GM18868 (cell line): ENCODE data around the gene UBASH3A.
A peak's percentile ranks its signal among the peaks of the same experiment; 100 is the strongest.

Source experiments
- ATAC-seq: cut with Tn5 transposase; IDR thresholded peaks from one replicate; pipeline ENCODE4 v1.9.1; 2021; ENCODE audit warnings: mild to moderate bottlenecking, moderate library complexity; ENCODE audit not compliant: unreplicated experiment

The UBASH3A gene

DNA sequence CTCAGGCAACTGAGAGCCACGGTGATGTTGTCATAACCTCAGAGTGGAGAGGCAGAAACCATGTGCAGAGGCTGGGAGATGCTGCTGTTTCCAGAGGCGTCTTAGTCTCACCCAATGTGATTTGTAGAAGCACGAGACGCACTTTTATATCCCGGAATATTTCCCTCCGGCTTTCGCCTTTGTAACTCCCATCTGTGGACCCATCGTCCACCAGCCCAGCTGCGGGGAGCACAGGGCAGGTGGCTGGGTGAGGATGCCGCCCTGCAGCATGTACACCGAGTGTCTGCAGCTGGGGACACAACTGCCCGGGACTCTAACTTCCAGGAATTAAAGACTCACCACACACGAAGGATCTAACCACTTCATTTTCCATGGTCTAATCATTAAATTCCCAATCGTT lies 43.5 kb downstream of the UBASH3A start:
- ATAC-seq, result no peak

- no peak for ATAC-seq
Observed at GRCh38 chr21:42447732-42448131, 44.0 kb downstream of the UBASH3A start.

DNA sequence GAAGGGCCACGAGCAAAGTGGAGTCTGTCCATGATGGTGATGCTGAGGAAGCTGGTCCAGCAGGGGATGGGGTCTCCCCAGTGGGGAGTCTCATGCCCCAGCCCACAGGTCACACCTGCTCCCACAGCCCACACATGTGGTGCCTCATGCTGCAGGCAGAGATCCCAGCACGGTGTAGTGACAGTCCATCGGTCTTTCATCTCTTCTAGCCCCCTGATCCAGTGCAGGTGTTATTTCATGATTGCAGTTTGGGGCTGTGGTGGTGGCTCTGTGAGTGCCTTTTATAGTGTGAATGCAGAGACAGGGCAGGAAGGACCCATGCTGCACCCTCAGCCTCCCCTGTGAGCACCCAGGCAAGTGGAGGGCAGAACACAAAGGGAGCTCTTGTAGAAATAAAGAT lies 45.0 kb downstream of the UBASH3A start:
- no peak for ATAC-seq

DNA sequence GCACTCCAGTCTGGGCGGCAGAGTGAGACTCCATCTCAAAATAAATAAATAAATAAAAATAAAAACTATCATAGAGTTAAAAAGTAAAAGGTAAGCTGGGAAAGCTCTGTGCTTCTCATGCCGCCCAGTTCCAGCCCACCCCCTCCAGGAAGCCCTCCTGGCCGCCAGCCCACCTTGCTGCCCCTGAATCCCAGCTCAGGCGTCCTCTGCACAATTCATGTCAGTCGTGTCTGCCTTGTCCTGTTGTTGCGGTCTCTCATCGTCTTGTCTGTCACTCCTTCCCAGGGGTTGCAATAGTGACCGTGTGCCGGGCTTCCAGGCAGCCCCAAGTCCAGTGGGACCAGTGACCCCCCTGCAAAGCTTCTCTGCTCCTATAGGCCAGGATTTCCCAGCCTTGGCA lies 48.2 kb downstream of the UBASH3A start:
- ATAC-seq, result no peak

- no peak for ATAC-seq
Observed at GRCh38 chr21:42452401-42453223, 48.9 kb downstream of the UBASH3A start.

DNA sequence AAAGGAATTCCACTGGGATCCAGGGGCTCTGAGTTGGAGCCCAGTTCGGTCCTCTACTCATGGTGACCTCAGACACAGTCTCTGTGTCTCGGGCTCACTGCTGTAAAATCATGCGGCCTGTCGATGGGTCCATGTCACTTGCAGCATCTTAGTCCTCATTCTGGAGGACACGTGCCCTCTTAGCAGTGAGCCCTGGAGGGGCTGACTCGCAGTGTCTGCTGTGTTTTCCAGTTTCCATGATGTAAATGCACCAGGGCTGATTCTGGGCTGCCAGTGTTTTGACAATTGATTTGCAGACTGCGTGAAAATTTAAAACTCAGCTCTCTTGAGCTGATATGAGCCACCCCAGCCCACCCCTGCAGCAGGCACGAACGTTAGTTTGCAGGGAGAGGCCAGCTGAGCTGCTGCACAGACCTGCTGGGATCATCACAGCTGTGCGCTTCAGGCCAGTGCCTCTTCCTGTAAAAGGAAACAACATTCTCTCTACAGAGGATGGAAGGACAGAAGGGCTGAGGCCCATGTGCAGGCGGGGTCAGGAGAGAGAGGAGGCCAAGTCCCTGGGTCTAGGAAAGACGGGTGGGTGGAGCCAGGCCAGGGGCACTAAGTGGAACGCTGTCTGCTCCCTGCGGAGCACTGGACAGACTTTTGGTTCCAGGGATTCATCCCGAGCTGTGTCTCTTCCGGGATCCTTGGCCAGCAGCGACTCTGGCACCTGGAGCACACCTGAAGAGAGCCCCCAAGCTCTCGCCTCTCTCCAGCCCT lies 49.7 kb downstream of the UBASH3A start:
- ATAC-seq, result no peak

DNA sequence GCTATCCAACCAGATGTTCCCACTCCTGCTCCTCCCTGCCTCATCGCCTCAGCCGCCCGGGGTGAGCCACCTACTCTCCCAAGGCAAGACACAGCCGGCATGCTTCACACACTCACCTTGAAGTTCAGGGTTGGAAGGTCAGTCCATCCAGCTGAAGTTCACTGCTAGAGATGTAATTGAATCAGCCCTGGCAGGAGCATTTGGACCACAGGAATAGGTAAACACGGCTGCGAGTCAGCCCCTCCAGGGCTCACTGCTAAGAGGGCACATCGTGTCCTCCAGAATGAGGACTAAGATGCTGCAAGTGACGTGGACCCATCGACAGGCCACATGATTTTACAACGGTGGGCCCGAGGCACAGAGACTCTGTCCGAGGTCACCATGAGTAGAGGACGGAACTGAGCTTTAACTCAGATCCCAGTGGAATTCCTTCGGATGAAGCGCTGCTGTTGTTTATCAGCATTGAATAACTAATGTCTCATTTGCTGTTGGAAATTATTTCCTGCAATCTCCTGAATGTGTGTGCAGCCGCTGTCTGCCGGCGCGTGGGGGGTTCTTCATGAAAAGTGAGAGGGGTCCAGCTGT lies 50.4 kb downstream of the UBASH3A start:
- no peak for ATAC-seq

DNA sequence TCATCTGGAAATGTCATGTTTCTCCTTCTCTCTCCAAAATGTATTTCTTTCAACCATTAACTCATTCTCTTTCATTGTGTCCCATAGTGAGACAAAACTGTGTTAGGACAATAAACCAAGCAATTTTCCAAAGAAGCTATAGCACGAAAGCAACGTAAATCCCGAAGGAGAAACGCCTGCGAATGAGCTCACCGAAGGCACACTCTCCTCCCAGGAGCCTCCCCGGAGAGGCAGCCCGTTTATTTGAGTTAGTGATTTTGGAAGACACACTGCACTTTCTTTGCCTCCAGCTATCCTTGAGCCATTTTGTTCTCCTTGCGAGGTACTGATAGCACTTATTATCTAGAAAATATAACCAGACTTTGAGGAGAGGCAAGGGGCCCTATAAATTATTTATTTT lies 51.1 kb downstream of the UBASH3A start:
- ATAC-seq, result no peak

DNA sequence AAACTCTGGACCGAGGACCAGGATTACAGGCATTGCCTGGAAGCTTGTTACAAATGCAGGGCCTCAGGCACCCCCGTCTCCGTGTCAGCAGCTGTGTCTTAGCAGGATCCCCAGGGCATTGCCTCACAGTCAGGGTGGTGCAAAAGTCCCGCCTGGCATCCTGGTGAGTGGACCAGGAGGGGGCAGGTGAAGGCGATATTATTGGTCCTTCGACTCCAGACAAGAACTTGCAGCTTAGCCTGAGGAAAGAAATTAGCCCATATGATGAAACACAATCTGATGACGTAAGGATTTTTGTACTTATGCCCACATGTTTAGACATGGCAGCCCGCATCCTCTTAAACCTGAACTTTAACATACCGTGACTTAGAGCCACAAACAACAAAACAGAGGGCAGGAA lies 51.5 kb downstream of the UBASH3A start:
- ATAC-seq, result no peak

DNA sequence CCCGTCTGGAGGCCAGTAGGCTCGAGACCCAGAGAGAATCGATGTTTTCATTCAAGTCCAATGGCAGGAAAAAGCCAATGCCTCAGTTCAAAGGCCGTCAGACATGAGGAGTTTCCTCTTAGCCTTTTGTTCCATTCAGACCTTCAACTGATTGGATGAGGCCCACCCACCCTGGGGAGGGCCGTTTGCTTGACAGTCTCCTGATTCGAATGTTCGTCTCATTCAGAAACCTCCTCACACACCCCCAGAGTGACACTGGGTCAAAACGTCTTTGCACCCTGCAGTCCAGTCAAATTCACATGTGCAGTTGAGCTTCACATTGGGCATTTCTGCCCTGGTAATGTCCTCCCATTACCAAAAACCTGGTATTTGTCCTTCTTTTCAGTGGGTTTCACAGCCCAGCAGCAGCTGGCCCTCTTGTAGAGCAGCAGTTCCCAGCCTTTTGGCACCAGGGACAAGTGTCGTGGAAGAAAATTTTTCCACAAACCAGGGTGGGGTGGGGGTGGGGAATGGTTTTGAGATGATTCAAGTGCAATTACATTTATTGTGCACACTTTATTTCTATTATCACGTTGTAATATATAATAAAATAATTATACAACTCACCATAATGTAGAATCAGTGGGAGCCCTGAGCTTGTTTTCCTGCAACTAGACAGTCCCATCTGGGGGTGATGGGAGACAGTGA lies 52.2 kb downstream of the UBASH3A start:
- ATAC-seq, result no peak

GRCh38 chr21:42456457-42456856 lies 52.8 kb downstream of the UBASH3A start:
- no peak for ATAC-seq

GRCh38 chr21:42459082-42459460 lies 55.4 kb downstream of the UBASH3A start:
- ATAC-seq, result no peak

DNA sequence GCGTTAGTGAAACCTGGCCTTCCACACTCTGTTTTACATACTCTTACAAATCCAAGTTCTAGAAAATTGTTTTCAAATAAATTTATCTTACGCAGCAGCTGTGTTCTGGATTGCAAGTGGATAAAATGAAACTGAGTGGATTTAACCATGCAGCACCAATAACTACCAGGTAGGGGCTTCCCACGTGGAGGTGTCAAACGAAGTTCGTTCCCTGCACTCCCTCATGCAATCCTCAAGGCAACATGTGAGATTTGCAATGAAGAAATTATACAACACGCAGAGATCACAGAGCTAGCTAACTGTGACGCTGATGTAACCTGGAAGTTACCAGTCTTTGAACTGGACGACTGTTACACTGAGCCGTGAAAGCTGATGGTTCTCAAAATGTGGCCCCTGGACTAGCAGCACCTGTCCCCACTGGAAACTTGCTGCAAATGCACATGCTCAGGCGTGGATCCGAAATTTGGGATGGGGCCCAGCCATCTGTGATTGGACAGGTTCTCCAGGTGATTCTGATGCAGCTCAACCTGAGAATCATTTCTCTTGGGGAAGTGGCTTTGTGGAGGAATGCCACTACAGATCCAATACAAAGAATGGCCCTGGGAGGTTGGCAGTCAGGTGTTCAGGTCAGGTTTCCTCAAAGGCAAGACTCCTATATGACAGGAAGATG lies 56.0 kb downstream of the UBASH3A start:
- ATAC-seq, result no peak

- peak; percentile 62 for ATAC-seq
Observed at GRCh38 chr21:42460391-42461184, 56.9 kb downstream of the UBASH3A start.

GRCh38 chr21:42461185-42461520 lies 57.5 kb downstream of the UBASH3A start:
- no peak for ATAC-seq

- no peak for ATAC-seq
Observed at GRCh38 chr21:42461881-42462877, 58.5 kb downstream of the UBASH3A start.

DNA sequence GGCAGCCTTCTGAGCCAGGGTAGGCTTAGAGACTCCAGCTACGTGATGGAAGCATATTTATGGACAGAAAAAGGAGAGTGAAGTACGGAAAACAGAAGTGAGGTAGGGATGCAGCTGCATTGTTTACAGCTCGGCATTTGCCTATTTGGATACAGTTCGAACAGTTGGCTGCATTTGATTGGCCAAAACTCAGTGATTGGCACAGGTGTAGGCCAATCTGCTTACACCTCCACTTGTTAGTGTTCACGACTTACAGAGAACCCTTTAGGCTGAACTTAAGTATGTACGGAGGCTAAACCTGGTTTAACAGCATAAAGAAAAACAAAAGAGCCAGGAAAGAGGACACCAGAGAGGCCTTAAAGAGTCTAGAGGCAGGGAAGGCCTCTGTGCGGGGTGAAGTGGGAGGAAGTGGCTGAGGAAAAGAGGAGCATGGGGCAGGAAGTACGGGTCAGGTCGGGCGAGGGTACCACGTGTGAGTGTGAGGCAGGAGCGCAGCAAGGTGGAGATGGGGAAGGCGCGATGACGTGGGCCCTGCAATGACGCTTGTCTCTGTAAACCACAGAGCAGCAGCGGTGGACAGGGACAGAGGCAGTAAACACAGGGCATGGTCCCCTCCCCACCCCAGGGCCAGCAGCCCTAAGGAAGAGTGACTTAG lies 60.3 kb downstream of the UBASH3A start:
- no peak for ATAC-seq

DNA sequence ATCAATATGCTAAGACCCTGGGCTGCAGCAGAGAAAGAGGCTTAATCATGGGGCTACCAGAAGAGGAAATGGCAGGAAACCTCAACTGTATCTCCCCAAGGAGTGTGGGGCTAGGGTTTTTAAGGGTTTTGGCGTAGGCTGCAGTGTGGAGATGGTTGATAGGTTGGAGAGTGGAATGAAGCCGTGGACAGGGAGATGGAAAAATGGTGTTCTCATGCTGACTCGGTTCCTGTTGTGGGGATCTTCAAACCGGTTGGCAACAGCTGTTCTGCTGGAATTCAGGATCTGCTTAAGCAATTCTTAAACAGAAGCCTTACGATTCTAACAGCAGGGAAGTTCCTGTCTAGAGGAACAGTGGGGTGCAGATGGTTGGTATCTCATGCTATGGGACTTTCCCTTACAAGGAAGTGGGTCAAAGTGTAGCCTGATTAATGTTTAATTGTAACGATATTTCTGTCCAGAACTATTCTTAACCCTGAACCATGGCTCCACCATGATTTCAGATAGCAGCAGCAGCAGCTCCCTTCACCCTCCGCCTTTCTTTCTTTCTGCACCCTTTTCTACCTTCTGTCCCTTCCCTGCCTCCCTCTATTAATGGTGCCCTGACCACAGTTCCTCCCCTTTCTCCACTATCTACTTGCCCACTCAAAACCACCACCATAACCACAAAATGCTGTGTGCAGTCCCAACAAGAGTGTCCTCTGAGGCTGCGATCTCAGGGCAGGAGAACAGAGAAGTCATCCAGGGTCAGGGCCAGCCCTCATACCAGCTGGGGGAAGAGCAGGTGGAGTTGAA lies 61.5 kb downstream of the UBASH3A start:
- ATAC-seq, result peak; percentile 21
